ENCODE data around the gene MAP4K3. TPM values are rescaled to one million over a fixed set of nuclear protein-coding genes. Genes with fewer than 3 reads are reported as not detected.

MAP4K3 gene
- total RNA-seq, 6 donors from 2014 or later = 29.8 to 83.6 (median 51.1) TPM

DNA sequence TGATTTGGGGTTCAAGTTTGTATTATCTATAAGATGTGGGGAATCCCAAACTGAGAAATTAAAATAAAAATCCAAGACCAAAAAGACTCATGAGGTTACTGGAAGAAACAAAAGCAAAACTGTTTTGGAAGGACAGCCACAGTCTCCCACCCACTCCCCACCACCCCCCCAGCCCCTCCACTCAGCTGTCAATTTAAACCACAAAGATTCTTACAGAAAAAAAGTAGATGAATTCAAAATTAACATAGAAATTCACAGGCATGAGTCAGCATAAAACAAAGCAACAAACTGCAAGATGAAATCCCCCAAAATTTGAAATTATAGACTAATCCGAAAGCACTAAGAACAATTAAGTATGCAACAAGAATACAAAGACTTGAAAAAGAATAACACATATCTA, 12.1 kb downstream of the MAP4K3 start:
- peaks cover 0 to 11% (median 0%) of the 10 kb centered on the region in 4 donors for H3K4me1 ChIP-seq
- H3K27me3 ChIP-seq = no peaks in the 10 kb centered on the region
- TF ChIP-seq POLR2A (IDR thresholded peaks at IDR 0.05) (no peak), POLR2AphosphoS5 (IDR thresholded peaks at IDR 0.05) (no peak), EP300 (IDR thresholded peaks at IDR 0.05) (no peak)
- TF ChIP-seq, protein P1, sequence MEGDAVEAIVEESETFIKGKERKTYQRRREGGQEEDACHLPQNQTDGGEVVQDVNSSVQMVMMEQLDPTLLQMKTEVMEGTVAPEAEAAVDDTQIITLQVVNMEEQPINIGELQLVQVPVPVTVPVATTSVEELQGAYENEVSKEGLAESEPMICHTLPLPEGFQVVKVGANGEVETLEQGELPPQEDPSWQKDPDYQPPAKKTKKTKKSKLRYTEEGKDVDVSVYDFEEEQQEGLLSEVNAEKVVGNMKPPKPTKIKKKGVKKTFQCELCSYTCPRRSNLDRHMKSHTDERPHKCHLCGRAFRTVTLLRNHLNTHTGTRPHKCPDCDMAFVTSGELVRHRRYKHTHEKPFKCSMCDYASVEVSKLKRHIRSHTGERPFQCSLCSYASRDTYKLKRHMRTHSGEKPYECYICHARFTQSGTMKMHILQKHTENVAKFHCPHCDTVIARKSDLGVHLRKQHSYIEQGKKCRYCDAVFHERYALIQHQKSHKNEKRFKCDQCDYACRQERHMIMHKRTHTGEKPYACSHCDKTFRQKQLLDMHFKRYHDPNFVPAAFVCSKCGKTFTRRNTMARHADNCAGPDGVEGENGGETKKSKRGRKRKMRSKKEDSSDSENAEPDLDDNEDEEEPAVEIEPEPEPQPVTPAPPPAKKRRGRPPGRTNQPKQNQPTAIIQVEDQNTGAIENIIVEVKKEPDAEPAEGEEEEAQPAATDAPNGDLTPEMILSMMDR (IDR thresholded peaks at IDR 0.05) = no peak
- no peak overlapping the region for H3K27ac ChIP-seq
- H3K4me3 ChIP-seq = no peak overlapping the region
- H3K9me3 ChIP-seq = no peaks in the 10 kb centered on the region
- 89 to 92% methylated on average over 1 of the region's 1 CpG for WGBS, 2 donors
- H3K36me3 ChIP-seq = no peaks in the 10 kb centered on the region
- ATAC-seq (ENCODE audit: low FRiP score in 2 of 2) (no peak), DNase-seq (no peak)

DNA sequence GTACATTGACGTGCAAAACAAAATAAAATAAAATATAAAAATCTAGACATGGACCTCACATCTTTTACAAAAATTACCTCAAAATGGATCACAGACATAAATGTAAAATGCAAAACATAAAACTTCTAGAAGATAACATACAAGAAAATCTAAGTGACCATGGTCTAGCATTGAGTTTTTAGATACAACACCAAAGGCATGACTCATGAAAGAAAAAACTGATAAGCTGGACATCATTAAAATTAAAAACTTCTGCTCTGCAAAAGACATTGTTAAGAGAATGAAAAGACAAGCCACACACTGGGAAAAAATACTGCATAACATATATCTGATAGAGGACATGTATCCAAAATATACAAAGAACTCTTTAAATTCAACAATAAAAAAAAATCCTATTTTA, 14.4 kb downstream of the MAP4K3 start:
- Histone ChIP-seq H3K36me3 (no peaks in the 10 kb centered on the region), H3K27ac (no peak overlapping the region), H3K4me3 (no peak overlapping the region), H3K4me1 (peaks cover under 1 to 12% (median 8%) of the 10 kb centered on the region in 4 donors), H3K27me3 (no peaks in the 10 kb centered on the region), H3K9me3 (no peaks in the 10 kb centered on the region)
- DNase-seq (no peak), ATAC-seq (ENCODE audit: low FRiP score in 2 of 2) (no peak)
- 96 to 100% methylated on average over 1 of the region's 1 CpG for WGBS, 2 donors
- TF ChIP-seq, protein P1 (IDR thresholded peaks at IDR 0.05) = no peak
- no peak for TF ChIP-seq POLR2A (IDR thresholded peaks at IDR 0.05)

DNA sequence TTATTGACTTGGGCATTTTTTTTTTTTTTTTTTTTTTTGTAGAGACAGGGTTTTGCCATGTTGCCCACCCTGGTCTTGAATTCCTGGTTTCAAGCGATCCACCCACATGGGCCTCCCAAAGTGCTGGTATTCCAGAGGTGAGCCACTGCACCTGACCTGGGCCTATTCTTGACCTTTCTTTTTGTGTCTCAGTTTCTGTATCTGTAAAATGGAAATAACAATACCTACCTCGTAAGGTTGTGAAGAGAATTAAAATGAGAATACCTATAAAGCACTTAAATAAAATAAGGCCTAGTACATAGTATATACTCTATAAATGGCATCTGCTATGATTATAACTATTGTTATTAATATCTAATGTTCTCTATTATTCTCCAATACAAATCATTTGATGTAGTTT, 15.7 kb downstream of the MAP4K3 start:
- 95 to 97% methylated on average over 2 of the region's 2 CpGs for WGBS, 2 donors
- TF ChIP-seq, protein P1 (IDR thresholded peaks at IDR 0.05) = no peak
- TF ChIP-seq EP300 (IDR thresholded peaks at IDR 0.05) = no peak
- no peak for TF ChIP-seq POLR2AphosphoS5 (IDR thresholded peaks at IDR 0.05)
- TF ChIP-seq POLR2A (IDR thresholded peaks at IDR 0.05) = no peak
- Histone ChIP-seq H3K27me3 (no peaks in the 10 kb centered on the region), H3K27ac (no peak overlapping the region), H3K36me3 (no peaks in the 10 kb centered on the region), H3K4me3 (no peak overlapping the region), H3K9me3 (no peaks in the 10 kb centered on the region), H3K4me1 (peaks cover 3 to 16% (median 10%) of the 10 kb centered on the region in 4 donors)
- no peak for DNase-seq
- ATAC-seq (ENCODE audit: low FRiP score in 2 of 2) = no peak

DNA sequence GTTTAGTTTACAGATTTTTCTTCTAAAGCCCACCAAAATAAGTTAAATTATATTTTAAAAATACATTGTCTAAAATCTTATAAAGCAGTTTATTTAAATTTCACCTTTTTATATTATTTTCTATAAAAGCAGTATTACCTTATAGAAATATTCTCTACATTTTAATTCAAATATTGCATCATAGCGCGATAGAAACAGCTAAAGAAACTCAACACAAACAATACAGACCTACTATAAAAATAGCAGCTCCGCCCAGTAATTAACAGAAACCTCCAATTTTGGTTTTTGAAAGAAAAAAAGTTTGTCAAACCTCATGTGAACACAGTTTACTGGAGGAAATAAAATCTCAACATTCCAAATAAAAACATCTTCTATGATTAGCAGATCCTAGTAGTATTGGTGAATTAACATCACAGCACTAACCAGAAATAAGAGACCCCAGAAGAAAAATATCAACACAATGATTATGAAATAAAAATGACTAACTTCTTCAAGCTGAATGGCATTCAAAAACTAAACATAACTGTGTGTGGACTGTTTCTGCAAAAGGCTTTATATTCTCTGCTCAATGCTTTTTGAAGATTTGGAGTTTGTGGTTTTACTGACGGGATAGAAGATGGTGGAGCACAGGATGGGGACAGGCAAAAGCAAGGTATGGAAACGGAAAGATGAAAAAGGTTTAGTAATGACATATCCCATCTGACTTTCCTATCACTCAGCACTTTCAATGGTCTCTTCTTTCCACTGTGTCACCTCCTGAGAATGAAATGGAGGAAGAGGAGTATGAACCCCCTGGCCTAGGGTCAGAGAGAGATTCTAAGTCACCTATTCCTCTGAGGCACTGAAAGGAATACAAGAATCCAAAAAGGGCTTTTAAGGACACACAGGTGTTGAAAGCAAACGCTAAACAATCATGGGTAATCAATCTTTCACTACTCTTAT, 17.5 kb downstream of the MAP4K3 start:
- Histone ChIP-seq H3K4me3 (no peak overlapping the region), H3K27ac (no peak overlapping the region), H3K9me3 (no peaks in the 10 kb centered on the region), H3K36me3 (no peaks in the 10 kb centered on the region), H3K4me1 (peaks cover 3 to 27% (median 9%) of the 10 kb centered on the region in 4 donors), H3K27me3 (no peaks in the 10 kb centered on the region)
- no peak for TF ChIP-seq POLR2A (IDR thresholded peaks at IDR 0.05)
- TF ChIP-seq, protein P1 (IDR thresholded peaks at IDR 0.05) = no peak
- no peak for TF ChIP-seq EP300 (IDR thresholded peaks at IDR 0.05)
- TF ChIP-seq POLR2AphosphoS5 (IDR thresholded peaks at IDR 0.05) = no peak
- WGBS, 2 donors = 87 to 89% methylated on average over 6 of the region's 6 CpGs
- DNase-seq = no peak
- no peak for ATAC-seq (ENCODE audit: low FRiP score in 2 of 2)

All from upper lobe of left lung (tissue), 6 donors.